OCI-LY1 (cell line): ENCODE measurements around the gene C1QTNF3.

Experiments used
- CTCF ChIP-seq: fragments of 200-600 bp; sonication (generic), shearing (Covaris generic); IDR thresholded peaks from 2 replicates; pipeline ENCODE4 v1.5.1; 2017; ENCODE audit warnings: mild to moderate bottlenecking, antibody characterized with exemption, low read length, moderate library complexity, mixed read lengths
- EZH2 ChIP-seq: fragments of 200-600 bp; sonication (generic), shearing (Covaris generic); IDR thresholded peaks from 2 replicates; pipeline ENCODE4 v1.8.0; 2017; ENCODE audit warnings: borderline replicate concordance, mixed run types, mild to moderate bottlenecking, antibody characterized with exemption, low read length, moderate library complexity, mixed read lengths

GRCh38 chr5:34016222-34016621, 26.8 kb downstream of the C1QTNF3 start:
- TF ChIP-seq CTCF (no peak), EZH2 (no peak)
